Measurements from ENCODE around the gene ARL14EP.

ARL14EP gene

DNA sequence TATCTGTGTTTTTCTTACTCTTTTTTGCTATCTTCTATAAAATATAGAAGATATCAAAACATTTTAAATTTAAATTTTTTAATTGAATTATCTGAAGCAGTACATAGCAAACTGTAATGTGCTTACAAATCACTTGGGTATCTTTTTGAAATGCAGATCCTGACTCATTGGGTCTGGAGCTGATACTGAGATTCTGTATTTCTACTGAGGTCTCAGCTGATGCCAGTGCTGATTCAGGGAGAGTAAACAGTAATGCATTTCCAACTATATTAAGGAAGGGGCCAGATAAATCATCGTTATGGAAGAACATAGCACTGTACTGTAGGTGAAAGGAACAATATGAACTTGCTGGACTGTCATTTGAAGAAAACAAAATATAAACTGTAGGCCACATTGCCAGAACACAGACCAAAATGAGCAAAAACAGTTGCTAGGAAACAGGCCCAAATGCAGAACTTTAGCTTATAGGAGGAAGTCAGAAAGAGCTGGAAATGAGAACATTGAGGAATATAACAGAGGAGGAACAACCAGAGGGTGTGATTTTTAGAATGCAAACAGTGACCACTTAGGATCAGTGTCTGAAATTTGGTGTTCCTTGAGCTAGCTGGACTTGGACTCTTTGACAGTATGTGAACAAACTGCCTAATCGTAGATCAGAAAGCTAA lies 3.3 kb downstream of the ARL14EP start:
- TF ChIP-seq, protein P1, sequence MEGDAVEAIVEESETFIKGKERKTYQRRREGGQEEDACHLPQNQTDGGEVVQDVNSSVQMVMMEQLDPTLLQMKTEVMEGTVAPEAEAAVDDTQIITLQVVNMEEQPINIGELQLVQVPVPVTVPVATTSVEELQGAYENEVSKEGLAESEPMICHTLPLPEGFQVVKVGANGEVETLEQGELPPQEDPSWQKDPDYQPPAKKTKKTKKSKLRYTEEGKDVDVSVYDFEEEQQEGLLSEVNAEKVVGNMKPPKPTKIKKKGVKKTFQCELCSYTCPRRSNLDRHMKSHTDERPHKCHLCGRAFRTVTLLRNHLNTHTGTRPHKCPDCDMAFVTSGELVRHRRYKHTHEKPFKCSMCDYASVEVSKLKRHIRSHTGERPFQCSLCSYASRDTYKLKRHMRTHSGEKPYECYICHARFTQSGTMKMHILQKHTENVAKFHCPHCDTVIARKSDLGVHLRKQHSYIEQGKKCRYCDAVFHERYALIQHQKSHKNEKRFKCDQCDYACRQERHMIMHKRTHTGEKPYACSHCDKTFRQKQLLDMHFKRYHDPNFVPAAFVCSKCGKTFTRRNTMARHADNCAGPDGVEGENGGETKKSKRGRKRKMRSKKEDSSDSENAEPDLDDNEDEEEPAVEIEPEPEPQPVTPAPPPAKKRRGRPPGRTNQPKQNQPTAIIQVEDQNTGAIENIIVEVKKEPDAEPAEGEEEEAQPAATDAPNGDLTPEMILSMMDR (IDR thresholded peaks at IDR 0.05; ENCODE audit: borderline replicate concordance, insufficient read depth, low read depth, low read length) = no peak
- H3K4me3 ChIP-seq (ENCODE audit: low read depth, low read length) = no peak overlapping the region

DNA sequence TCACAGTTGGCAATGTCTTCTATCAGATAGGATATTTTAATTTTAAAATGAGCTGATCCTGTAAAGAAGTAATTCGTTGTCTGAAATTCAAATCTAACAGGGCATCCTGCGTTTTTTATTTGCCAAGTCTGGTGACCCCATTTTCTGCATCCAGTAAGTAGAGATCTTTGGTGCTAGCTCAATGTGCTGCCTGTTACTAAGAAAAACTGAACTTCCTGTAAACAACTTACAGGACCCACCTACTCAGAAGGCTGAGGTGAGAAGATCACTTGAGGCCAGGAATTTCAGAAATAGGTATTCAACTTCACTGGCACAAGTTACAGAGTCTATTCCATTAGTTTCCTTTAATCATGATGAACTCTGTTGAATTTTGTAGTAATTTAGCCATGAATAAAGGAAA lies 4.0 kb downstream of the ARL14EP start:
- TF ChIP-seq, protein P1 (IDR thresholded peaks at IDR 0.05; ENCODE audit: borderline replicate concordance, insufficient read depth, low read depth, low read length) = no peak
- no peak overlapping the region for H3K4me3 ChIP-seq (ENCODE audit: low read depth, low read length)

DNA sequence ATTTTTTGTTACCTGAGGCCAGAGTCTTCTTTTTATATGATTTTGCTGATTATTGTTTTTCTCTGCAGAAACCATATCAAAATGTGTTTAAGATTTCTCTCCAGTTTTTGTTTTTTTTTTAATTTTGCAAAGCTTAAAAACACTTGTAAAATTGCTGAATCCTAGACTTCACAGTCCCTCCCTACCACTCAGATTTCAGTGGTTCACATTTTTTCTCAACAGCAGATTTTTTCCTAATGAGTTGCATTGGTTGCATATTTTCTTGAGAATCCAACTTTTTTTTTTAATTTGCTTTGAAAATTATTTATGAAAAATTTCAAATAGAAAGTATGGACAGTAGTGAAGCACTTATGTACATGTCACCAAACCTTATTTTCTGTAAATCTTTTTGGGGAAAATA lies 5.8 kb downstream of the ARL14EP start:
- TF ChIP-seq, protein P1 (IDR thresholded peaks at IDR 0.05; ENCODE audit: borderline replicate concordance, insufficient read depth, low read depth, low read length) = no peak
- no peak overlapping the region for H3K4me3 ChIP-seq (ENCODE audit: low read depth, low read length)

DNA sequence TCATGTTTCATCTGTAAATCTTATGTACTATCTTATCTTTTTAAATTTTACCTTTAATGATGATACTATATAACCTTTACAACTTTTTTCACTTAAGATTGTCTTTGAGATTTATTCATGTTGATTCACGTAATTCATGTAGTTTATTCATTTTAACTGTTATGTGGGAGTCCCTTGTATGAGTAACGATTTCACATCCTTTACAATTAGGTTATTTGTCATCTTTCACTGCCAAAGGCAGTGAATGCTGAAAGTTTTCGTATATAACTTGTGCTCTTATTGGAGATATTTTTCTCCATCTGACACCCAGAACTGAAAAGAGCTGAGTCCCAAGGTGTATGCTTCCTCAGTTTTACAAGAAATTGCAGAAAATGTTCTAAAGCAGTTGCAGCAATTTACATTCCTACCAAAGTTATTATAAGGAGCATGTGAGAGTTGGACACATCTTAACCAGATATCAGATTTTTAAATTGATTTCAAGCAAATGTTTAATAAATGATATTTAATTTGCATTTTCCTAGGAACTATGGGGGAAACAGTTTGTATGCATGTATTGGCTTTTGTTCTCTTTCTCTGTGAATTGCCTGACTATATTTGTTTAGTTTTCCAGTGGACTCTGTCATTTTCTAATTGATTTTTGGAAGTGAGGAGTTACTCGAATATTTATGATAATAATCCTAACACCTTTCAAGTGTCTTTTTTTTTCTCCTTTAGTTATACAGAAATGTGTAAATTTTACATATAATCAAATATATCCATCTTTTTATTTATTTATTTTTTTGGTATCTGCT lies 6.4 kb downstream of the ARL14EP start:
- TF ChIP-seq, protein P1 (IDR thresholded peaks at IDR 0.05; ENCODE audit: borderline replicate concordance, insufficient read depth, low read depth, low read length) = no peak
- no peak overlapping the region for H3K4me3 ChIP-seq (ENCODE audit: low read depth, low read length)

DNA sequence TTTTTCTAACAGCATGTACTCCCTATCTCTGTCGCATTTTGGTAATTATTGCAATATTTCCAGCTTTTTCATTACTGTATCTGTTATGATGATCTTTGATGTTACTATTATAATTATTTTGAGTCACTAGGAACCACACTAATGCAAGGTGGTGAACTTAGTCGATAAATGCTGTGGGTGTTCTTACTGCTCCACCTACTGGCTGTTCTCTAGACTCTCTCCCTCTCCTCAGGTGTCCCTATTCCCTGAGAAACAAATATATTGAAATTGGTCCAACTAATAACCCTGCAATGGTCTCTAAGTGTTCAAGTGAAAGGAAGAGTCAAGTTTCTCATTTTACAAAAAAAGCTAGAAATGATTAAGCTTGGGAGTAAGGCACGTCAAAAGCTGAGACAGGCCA lies 10.5 kb downstream of the ARL14EP start:
- TF ChIP-seq, protein P1 (IDR thresholded peaks at IDR 0.05; ENCODE audit: borderline replicate concordance, insufficient read depth, low read depth, low read length) = peak; percentile 48; the same call in 1 of the 2 replicates
- H3K4me3 ChIP-seq (ENCODE audit: low read depth, low read length) = no peak overlapping the region

DNA sequence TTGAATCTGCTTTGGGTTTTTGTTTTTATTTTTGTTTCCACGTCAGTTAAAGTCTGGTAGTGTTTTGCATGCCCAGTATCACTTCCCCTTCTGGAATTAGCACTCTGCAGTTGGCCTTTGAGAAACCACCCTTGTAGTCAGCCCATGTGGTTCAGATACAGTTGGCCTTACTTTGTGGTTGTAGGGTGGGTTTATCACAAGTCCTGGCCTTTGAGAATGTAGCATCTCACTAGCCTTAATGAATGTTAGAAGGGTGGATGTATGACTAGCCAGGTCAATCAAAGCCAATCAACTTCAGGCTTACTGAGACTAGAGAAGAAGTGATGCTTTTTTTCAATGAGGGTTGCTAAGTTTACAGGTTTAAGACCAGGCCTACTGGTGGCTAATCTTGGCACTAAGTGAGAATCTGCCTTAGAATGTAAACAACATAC lies 19.8 kb downstream of the ARL14EP start:
- TF ChIP-seq, protein P1 (IDR thresholded peaks at IDR 0.05; ENCODE audit: borderline replicate concordance, insufficient read depth, low read depth, low read length) = no peak
- no peak overlapping the region for H3K4me3 ChIP-seq (ENCODE audit: low read depth, low read length)

DNA sequence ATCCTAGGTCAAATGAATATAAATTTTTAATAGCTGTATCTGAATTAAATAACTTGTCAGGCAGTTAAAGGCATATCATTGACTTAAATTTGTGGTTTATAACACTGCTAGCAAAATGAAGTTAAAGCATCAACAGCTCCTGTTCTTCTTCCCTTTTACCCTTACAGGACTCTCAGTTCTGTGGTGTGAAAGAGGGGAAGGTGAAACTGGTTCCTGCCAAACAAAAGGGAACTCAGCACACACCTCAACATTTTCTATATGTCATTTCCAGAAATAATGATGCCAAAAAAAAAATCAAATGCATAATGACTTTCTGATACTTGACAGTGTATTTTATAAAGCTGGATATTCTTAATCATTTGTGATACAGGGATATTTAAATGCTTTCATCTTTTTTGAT lies 21.2 kb downstream of the ARL14EP start:
- no peak overlapping the region for H3K4me3 ChIP-seq (ENCODE audit: low read depth, low read length)
- TF ChIP-seq, protein P1 (IDR thresholded peaks at IDR 0.05; ENCODE audit: borderline replicate concordance, insufficient read depth, low read depth, low read length) = no peak
